Measurements from ENCODE around the gene GRB14.

The GRB14 gene

GRCh38 chr2:164458792-164459191 is 162.5 kb downstream of the GRB14 start:
- no peak overlapping the region for H3K4me3 ChIP-seq (ENCODE audit: low read depth, low read length)
- no peak for DNase-seq (ENCODE audit: low read depth)
- TF ChIP-seq POLR2A (IDR thresholded peaks at IDR 0.05; ENCODE audit: extremely low read depth, insufficient read length) (no peak), CTCF (IDR thresholded peaks at IDR 0.05; ENCODE audit: low read depth, low read length) (no peak), MYC (IDR thresholded peaks at IDR 0.05; ENCODE audit: low read depth, low read length) (no peak), MAX (IDR thresholded peaks at IDR 0.05; ENCODE audit: low read depth, low read length) (no peak)

- no peak overlapping the region for H3K4me3 ChIP-seq (ENCODE audit: low read depth, low read length)
- no peak for TF ChIP-seq MYC (IDR thresholded peaks at IDR 0.05; ENCODE audit: low read depth, low read length)
- no peak for TF ChIP-seq MAX (IDR thresholded peaks at IDR 0.05; ENCODE audit: low read depth, low read length)
- DNase-seq (ENCODE audit: low read depth), result no peak
These were observed 164.0 kb downstream of the GRB14 start for GRCh38 chr2:164457271-164457670.

GRCh38 chr2:164456619-164457018 is 164.7 kb downstream of the GRB14 start:
- TF ChIP-seq MYC (IDR thresholded peaks at IDR 0.05; ENCODE audit: low read depth, low read length), result no peak
- TF ChIP-seq POLR2A (IDR thresholded peaks at IDR 0.05; ENCODE audit: extremely low read depth, insufficient read length), result no peak
- TF ChIP-seq CTCF (IDR thresholded peaks at IDR 0.05; ENCODE audit: low read depth, low read length), result no peak
- TF ChIP-seq MAX (IDR thresholded peaks at IDR 0.05; ENCODE audit: low read depth, low read length), result no peak
- DNase-seq (ENCODE audit: low read depth), result no peak
- no peak overlapping the region for H3K4me3 ChIP-seq (ENCODE audit: low read depth, low read length)

GRCh38 chr2:164453656-164454305 is 167.5 kb downstream of the GRB14 start:
- TF ChIP-seq MAX (IDR thresholded peaks at IDR 0.05; ENCODE audit: low read depth, low read length) (no peak), MYC (IDR thresholded peaks at IDR 0.05; ENCODE audit: low read depth, low read length) (no peak), POLR2A (IDR thresholded peaks at IDR 0.05; ENCODE audit: extremely low read depth, insufficient read length) (no peak), CTCF (IDR thresholded peaks at IDR 0.05; ENCODE audit: low read depth, low read length) (no peak)
- no peak for DNase-seq (ENCODE audit: low read depth)
- no peak overlapping the region for H3K4me3 ChIP-seq (ENCODE audit: low read depth, low read length)

DNA sequence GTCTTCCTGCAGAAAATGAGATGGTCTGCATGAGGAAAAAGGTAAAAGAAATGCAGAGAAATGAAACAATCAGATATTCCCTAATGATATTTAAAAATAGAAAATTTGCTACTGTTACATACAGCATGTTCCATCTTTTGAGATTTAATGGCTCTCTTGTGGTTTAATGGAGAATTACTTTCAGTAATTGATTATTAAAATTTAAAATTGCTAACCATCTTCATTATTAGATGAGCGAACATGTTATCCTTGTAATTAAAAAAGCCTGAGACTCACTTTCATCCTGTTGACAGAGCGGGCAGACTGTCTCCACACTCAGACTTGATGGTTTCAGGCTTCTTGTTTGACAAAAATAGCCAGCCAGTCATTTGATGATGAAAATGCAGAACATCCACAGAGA is 171.0 kb downstream of the GRB14 start:
- no peak overlapping the region for H3K4me3 ChIP-seq (ENCODE audit: low read depth, low read length)
- no peak for TF ChIP-seq MYC (IDR thresholded peaks at IDR 0.05; ENCODE audit: low read depth, low read length)
- no peak for TF ChIP-seq POLR2A (IDR thresholded peaks at IDR 0.05; ENCODE audit: extremely low read depth, insufficient read length)
- TF ChIP-seq MAX (IDR thresholded peaks at IDR 0.05; ENCODE audit: low read depth, low read length), result no peak
- TF ChIP-seq CTCF (IDR thresholded peaks at IDR 0.05; ENCODE audit: low read depth, low read length), result no peak
- no peak for DNase-seq (ENCODE audit: low read depth)

DNA sequence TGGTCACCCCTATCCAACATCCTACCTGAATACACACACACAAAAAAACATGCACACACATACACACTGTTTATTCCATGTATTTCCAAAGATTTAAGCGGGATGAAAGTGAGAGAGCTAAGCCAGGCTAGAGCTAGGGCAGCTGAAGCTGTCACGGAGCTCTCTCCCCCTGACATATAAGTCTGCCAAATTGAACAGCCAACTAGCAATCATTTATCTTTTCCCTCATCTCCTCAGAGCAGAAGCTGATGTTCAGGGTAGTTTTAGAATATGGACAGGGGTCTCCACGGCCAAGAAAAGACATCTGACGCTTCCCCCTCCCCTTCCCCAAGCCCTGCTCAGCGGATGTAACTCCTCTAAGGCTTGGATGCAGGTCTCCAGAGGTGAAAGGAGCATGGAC is 171.6 kb downstream of the GRB14 start:
- no peak for TF ChIP-seq POLR2A (IDR thresholded peaks at IDR 0.05; ENCODE audit: extremely low read depth, insufficient read length)
- TF ChIP-seq CTCF (IDR thresholded peaks at IDR 0.05; ENCODE audit: low read depth, low read length), result no peak
- no peak for TF ChIP-seq MAX (IDR thresholded peaks at IDR 0.05; ENCODE audit: low read depth, low read length)
- TF ChIP-seq MYC (IDR thresholded peaks at IDR 0.05; ENCODE audit: low read depth, low read length), result no peak
- DNase-seq (ENCODE audit: low read depth), result no peak
- H3K4me3 ChIP-seq (ENCODE audit: low read depth, low read length), result no peak overlapping the region
